Measurements from ENCODE around the gene NACA2.
"Not testable (repeated sequence)": the region's sequence is repeated elsewhere in the genome, so short reads cannot be mapped to it uniquely, and the experiment has no call there.

The NACA2 gene

GRCh38 chr17:61598014-61598413 is 7.0 kb upstream of the NACA2 start:
- no peak for DNase-seq

- DNase-seq: no peak
Measured at GRCh38 chr17:61597607-61598006, 6.6 kb upstream of the NACA2 start.

GRCh38 chr17:61595418-61596186 is 4.6 kb upstream of the NACA2 start:
- DNase-seq: no peak

GRCh38 chr17:61594294-61594825 is 3.3 kb upstream of the NACA2 start:
- DNase-seq: no peak

GRCh38 chr17:61593426-61593825 is 2.4 kb upstream of the NACA2 start:
- DNase-seq: no peak

- DNase-seq: no peak
Measured at GRCh38 chr17:61591930-61592329, 911 bp upstream of the NACA2 start.

- no peak for DNase-seq
Measured at GRCh38 chr17:61589990-61590389, 1.0 kb downstream of the NACA2 start.

GRCh38 chr17:61587807-61588660 is 3.0 kb downstream of the NACA2 start:
- no peak for DNase-seq

- no peak for DNase-seq
Measured at GRCh38 chr17:61587242-61587641, 3.8 kb downstream of the NACA2 start.

GRCh38 chr17:61586622-61587021 is 4.4 kb downstream of the NACA2 start:
- DNase-seq: not testable (repeated sequence)

GRCh38 chr17:61586031-61586566 is 4.9 kb downstream of the NACA2 start:
- no peak for DNase-seq

GRCh38 chr17:61584866-61585265 is 6.2 kb downstream of the NACA2 start:
- no peak for DNase-seq

- no peak for DNase-seq
Measured at GRCh38 chr17:61584266-61584665, 6.8 kb downstream of the NACA2 start.

GRCh38 chr17:61583660-61584264 is 7.3 kb downstream of the NACA2 start:
- DNase-seq: no peak

GRCh38 chr17:61583242-61583641 is 7.8 kb downstream of the NACA2 start:
- no peak for DNase-seq

GRCh38 chr17:61582593-61582992 is 8.4 kb downstream of the NACA2 start:
- no peak for DNase-seq

- DNase-seq: no peak
Measured at GRCh38 chr17:61581611-61582349, 9.2 kb downstream of the NACA2 start.

GRCh38 chr17:61580502-61580901 is 10.5 kb downstream of the NACA2 start:
- DNase-seq: no peak

- DNase-seq: no peak
Measured at GRCh38 chr17:61579961-61580360, 11.1 kb downstream of the NACA2 start.

- DNase-seq: no peak
Measured at GRCh38 chr17:61579347-61579746, 11.7 kb downstream of the NACA2 start.

- no peak for DNase-seq
Measured at GRCh38 chr17:61578645-61579044, 12.4 kb downstream of the NACA2 start.

GRCh38 chr17:61575983-61576382 is 15.0 kb downstream of the NACA2 start:
- DNase-seq: no peak

Data from stimulated activated CD4-positive, alpha-beta T cell treated with anti-CD3 and anti-CD28 coated beads, Interleukin-12 subunit alpha, Interleukin-12 subunit beta, amount 100 ng/mL, for 4 hours (primary cell).